Hematopoietic multipotent progenitor cell treated with erythropoietin and hydrocortisone succinate and interleukin-3 and kit ligand, for 17 days (in vitro differentiated cells): Measurements from ENCODE around the gene NRCAM.
A peak's percentile ranks its signal among the peaks of the same experiment; 100 is the strongest.

Source experiments
- DNase-seq: peaks from one replicate; pipeline ENCODE4 v3.0.0-alpha.2; 2015; ENCODE audit warnings: low spot score

Gene NRCAM

DNA sequence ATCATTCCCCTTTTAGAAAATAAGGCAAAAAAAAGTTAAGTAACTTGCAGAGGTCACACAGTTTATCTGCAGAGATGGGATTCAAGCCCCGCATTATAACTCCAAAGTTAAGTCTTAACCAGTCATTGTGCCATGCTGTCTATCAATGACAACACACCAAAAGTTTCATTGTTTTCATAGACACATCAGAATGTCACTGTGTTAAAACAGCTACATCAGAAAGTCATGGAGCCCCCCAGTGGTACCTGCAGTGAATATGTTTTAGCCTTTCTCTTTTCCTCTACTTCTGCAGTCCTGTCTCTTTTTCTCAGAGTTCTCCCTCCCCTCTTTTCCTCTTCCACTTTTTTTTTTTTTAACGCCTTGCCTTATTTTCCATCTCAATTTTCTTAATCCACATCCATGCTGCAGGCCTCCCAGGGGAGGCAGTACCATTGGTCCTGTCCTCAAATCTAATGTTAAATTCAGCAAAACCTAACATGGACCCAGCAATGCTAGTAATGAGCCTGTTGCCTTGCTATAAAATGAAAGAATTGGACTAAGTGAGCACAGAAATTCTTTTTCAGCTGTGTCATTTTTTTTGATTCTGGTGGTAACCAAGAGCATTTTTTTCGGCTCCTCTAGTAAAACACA is 3.8 kb upstream of the NRCAM start:
- DNase-seq = no peak

DNA sequence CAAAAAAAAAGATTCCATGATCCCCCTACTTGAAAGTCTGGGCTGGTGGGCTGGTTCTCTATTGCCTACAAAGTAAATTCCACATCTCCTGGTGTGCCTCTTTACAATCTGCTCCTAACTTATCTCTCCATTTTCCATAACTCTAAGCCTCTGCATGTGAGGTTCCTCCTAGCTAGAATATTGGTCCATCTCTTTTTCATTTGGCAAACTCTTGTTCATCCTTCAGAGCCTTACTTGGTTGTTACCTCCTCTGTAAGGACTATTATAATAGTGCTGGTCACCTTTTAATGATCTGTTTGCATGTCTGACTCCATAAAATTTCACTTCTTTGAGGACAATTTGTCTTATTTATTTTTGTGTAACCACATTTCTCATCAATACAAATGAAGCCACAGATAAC is 1.6 kb upstream of the NRCAM start:
- no peak for DNase-seq

GRCh38 chr7:108456845-108457540 is 757 bp upstream of the NRCAM start:
- DNase-seq = no peak

GRCh38 chr7:108455551-108455997 is 662 bp downstream of the NRCAM start:
- DNase-seq = no peak

DNA sequence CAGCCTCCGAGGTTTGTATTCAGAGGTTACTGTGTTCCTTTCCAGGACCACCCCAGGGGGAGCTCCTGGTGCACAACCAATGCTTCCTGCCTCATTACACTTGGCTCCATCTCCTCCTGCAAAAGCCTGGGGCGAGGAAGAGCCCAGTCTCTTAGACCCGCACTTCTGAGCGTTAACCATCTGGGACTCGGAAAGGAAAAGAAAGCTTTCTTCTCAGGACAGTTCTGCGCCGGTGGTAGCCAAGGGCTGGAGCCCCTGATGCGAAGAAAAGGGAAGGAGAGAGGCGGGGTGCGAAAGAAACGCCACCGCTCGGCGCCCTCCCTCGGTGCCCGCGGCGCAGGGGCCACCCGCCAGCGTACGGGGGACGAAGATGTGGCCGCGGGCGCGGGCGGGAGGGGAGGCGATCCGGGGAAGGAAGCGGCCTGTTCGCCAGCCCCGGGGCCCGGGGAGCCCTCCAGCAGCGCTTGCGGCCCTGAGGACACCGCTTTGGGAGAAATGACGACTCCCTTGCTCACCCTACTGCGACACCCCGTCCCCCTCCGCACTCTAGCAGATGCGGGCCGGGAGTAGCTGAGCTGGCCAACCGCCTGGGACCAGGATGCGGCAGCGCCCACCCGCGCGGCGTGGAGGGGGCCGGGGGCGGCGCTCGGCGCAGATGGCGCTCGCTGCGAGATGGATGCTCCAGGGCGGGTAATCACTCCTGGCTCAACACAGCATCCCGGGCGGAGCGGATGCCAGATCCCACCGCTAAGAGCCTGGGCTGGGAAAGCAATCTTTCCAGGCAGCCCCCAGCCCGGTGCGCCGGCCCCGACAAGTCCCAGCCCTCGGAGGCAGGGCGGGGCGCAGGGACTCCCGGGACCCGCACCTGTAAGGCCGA is 1.3 kb downstream of the NRCAM start:
- DNase-seq = no peak

GRCh38 chr7:108454317-108454673 is 1.9 kb downstream of the NRCAM start:
- no peak for DNase-seq

- DNase-seq = no peak
Measured at GRCh38 chr7:108453320-108453719, 2.9 kb downstream of the NRCAM start.

DNA sequence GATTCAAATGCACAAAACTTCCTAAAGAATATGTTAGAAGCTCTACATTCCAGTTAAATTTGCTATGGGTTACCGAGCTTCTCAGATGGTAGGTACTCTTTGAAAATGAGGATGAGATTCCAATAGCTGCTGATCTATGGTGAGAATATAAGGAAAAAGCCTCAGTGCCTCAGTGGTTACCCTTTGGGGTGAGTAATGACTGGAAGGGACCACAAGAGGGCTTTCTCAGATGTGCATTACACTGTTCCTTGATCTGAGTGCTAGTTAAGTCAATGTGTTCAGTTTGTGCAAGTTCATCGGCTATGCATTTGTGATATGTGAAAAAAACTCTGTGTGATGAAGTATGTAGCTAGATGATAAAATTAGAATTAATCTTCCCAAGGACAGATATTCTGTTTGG is 3.5 kb downstream of the NRCAM start:
- DNase-seq = peak; percentile 11

DNA sequence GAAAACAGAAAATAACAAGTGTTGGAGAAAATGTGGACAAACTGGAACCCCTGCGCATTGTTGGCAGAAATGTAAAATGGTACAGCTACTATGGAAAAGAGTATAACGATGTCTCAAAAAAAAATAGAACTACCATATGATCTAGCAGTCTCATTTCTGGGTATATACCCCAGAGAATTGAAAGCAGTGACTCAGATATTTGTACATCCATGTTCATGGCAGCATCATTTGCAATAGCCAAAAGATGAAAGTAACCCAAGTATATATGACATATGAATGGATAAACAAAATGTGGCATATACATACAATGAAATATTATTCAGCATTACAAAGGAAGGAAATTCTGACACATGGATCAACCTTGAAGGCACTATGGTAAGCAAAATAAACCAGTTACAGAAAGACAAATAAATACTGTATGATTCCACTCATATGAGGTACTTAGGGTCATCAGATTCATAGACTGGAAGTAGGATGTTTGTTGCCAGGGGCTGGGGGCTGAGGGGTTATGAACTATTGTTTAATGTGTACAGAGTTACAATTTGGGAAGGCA is 4.9 kb downstream of the NRCAM start:
- no peak for DNase-seq

DNA sequence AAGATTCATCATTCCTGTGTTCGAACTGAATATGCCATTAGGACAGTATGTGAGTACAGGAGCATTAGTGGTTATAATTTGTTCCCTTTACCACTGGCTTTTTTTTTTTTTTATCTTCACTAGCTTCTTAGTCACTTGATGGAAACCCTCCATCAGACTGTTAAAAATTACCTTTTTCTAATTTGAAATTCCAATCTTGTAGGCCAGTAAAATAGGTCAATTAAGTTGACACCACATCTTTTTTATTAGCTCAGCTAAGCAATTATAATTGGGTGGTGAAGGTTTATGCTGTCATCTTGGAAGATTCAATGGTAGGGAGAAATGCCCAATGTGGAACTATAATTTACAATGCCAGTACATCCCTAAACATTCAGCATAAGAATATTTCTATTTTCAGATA is 6.1 kb downstream of the NRCAM start:
- no peak for DNase-seq

GRCh38 chr7:108449521-108449920 is 6.7 kb downstream of the NRCAM start:
- no peak for DNase-seq

- DNase-seq = no peak
Measured at GRCh38 chr7:108448584-108449505, 7.4 kb downstream of the NRCAM start.

- DNase-seq = no peak
Measured at GRCh38 chr7:108442039-108442568, 14.1 kb downstream of the NRCAM start.

GRCh38 chr7:108441392-108441955 is 14.8 kb downstream of the NRCAM start:
- no peak for DNase-seq

- DNase-seq = no peak
Measured at GRCh38 chr7:108440613-108441012, 15.6 kb downstream of the NRCAM start.

- DNase-seq = no peak
Measured at GRCh38 chr7:108436906-108437305, 19.3 kb downstream of the NRCAM start.

GRCh38 chr7:108434010-108434409 is 22.2 kb downstream of the NRCAM start:
- no peak for DNase-seq

DNA sequence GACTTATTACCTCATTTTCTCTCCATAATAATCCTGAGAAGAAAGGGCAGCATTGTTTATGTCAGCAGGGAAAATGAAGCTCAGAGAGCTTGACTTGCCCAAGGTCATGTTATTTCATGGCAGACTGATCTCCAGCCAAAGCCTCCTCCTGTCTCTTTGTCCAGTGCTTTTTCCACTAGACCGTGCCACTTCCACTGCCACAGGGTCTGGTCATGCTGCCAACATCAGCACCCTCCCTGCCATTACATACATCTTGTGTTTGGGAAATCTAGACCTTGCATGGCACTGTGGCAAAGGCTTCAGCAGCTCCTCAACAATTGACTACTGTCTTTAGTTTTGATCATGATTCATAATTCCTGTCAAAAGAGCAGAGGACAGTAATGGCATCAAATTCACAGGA is 25.1 kb downstream of the NRCAM start:
- DNase-seq = no peak

DNA sequence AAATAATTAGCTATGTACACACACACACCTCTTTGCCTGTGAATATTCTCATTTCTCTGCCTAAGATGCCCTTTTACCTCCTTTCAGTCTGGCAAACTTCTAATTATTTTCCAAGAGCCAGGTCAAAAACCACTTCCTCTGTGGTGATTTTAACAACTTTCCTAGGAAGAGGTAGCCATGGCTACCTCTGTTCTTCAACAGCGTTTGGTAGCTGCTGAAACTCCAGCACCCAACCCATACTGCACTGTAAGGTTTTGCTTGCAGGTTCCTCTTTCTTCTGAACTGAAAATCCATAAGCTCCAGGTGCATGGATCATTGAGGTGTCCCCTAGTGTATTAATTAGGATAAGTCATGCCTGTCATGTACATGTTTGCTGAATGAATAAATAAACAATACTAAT is 25.6 kb downstream of the NRCAM start:
- no peak for DNase-seq

DNA sequence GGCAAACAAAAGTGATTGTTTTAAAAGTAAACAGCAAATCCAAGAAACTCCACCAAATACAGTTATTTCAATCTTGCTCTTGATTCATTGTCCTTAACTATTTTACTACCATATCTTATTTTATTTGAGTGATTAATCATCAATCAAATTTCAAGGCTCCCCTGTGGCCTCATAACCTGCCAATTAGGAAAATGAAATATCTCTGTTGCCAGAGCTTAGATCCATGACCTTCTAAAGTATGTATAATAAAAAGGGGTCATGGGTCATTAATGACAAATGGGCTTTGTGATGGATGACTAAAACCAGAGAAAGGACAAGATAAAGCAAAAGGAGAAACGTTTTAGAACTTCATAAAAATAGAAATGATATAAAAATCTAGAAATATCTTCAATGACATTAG is 28.5 kb downstream of the NRCAM start:
- DNase-seq = no peak

GRCh38 chr7:108425714-108426275 is 30.4 kb downstream of the NRCAM start:
- DNase-seq = no peak
